Measurements from ENCODE around the gene NME7.

- TF ChIP-seq EZH2 (IDR thresholded peaks at IDR 0.05; ENCODE audit: borderline replicate concordance, low read length) (no peak), CTCF (IDR thresholded peaks at IDR 0.05; ENCODE audit: low read length) (no peak)
Observed at GRCh38 chr1:169368406-169368769, 791 bp upstream of the NME7 start.

All from OCI-LY1 (cell line).